Measurements from ENCODE around the gene TTC28.
"Not testable (repeated sequence)": the region's sequence is repeated elsewhere in the genome, so short reads cannot be mapped to it uniquely, and the experiment has no call there.

Gene TTC28

GRCh38 chr22:28678170-28678569 lies 1.5 kb downstream of the TTC28 start:
- not testable (repeated sequence) for ATAC-seq

GRCh38 chr22:28674121-28674563 lies 5.5 kb downstream of the TTC28 start:
- ATAC-seq (peak; percentile 72), DNase-seq (peak; percentile 20)

More at GRCh38 chr22:28678170-28678569, 1.5 kb downstream of the TTC28 start:
- not testable (repeated sequence) for DNase-seq

GRCh38 chr22:28670756-28671155 lies 8.9 kb downstream of the TTC28 start:
- DNase-seq: no peak
- ATAC-seq: no peak

GRCh38 chr22:28670161-28670560 lies 9.5 kb downstream of the TTC28 start:
- ATAC-seq (no peak), DNase-seq (no peak)

- DNase-seq (no peak), ATAC-seq (no peak)
Measured at GRCh38 chr22:28669387-28669786, 10.3 kb downstream of the TTC28 start.

- not testable (repeated sequence) for ATAC-seq, DNase-seq
Measured at GRCh38 chr22:28663569-28663942, 16.1 kb downstream of the TTC28 start.

- ATAC-seq (no peak), DNase-seq (no peak)
Measured at GRCh38 chr22:28658448-28658847, 21.2 kb downstream of the TTC28 start.

GRCh38 chr22:28656181-28656580 lies 23.5 kb downstream of the TTC28 start:
- no peak for ATAC-seq

GRCh38 chr22:28650463-28650862 lies 29.2 kb downstream of the TTC28 start:
- DNase-seq: no peak
- ATAC-seq: no peak

More at GRCh38 chr22:28656181-28656580, 23.5 kb downstream of the TTC28 start:
- no peak for DNase-seq

- DNase-seq (no peak), ATAC-seq (no peak)
Measured at GRCh38 chr22:28648792-28649191, 30.8 kb downstream of the TTC28 start.

GRCh38 chr22:28647216-28647615 lies 32.4 kb downstream of the TTC28 start:
- ATAC-seq: no peak
- no peak for DNase-seq

GRCh38 chr22:28639321-28639720 lies 40.3 kb downstream of the TTC28 start:
- no peak for ATAC-seq
- no peak for DNase-seq

- no peak for DNase-seq
- ATAC-seq: no peak
Measured at GRCh38 chr22:28637225-28637624, 42.4 kb downstream of the TTC28 start.

GRCh38 chr22:28630177-28630574 lies 49.5 kb downstream of the TTC28 start:
- no peak for DNase-seq
- no peak for ATAC-seq

- ATAC-seq (no peak), DNase-seq (no peak)
Measured at GRCh38 chr22:28629420-28630176, 50.0 kb downstream of the TTC28 start.

- no peak for DNase-seq
Measured at GRCh38 chr22:28628766-28629165, 50.9 kb downstream of the TTC28 start.

GRCh38 chr22:28627791-28628190 lies 51.8 kb downstream of the TTC28 start:
- DNase-seq (no peak), ATAC-seq (no peak)

More at GRCh38 chr22:28628766-28629165, 50.9 kb downstream of the TTC28 start:
- no peak for ATAC-seq

GRCh38 chr22:28620244-28620922 lies 59.3 kb downstream of the TTC28 start:
- ATAC-seq (no peak), DNase-seq (no peak)

- DNase-seq: no peak
- no peak for ATAC-seq
Measured at GRCh38 chr22:28619236-28619635, 60.4 kb downstream of the TTC28 start.

- not testable (repeated sequence) for ATAC-seq
Measured at GRCh38 chr22:28615423-28615822, 64.2 kb downstream of the TTC28 start.

GRCh38 chr22:28609921-28610320 lies 69.7 kb downstream of the TTC28 start:
- no peak for DNase-seq
- no peak for ATAC-seq

More at GRCh38 chr22:28615423-28615822, 64.2 kb downstream of the TTC28 start:
- DNase-seq: not testable (repeated sequence)

GRCh38 chr22:28608546-28608945 lies 71.1 kb downstream of the TTC28 start:
- no peak for DNase-seq
- no peak for ATAC-seq

GRCh38 chr22:28607795-28608194 lies 71.8 kb downstream of the TTC28 start:
- DNase-seq (no peak), ATAC-seq (no peak)

Measured in stimulated activated naive CD8-positive, alpha-beta T cell treated with anti-CD3 and anti-CD28 coated beads, Interleukin-15, Interleukin-2, amounts not matched to agents 100 U/mL and 50 U/mL, for 24 hours (primary cell).